Left colon (tissue), 2 donors: ENCODE results near the gene IFIT2. TPM values are rescaled to one million over a fixed set of nuclear protein-coding genes. Genes with fewer than 3 reads are reported as not detected.
"Not testable (repeated sequence)": the region's sequence is repeated elsewhere in the genome, so short reads cannot be mapped to it uniquely, and the experiment has no call there.

ENCODE experiments used
- ATAC-seq: fragments of 200-7000 bp; cut with Tn5 transposase; one replicate; pipeline ENCODE4 v1.9.1; 2020; ENCODE audit warnings: mild to moderate bottlenecking, moderate library complexity
- DNase-seq, 2 donors: peaks; one replicate each; pipeline ENCODE4 v3.0.0-alpha.2; 2020
- intact Hi-C, 2 donors: fragments of 100-400 bp; cut with DNase I in 1 of 2; cut with micrococcal nuclease in 1 of 2; formaldehyde crosslinking; loops; one replicate each; pipeline versions ENCODE4 v1.11.2 to v1.14.0; 2022; cut with DNase I, micrococcal nuclease
- total RNA-seq, 2 donors: library from RNA; stranded (reverse); fragmentation: NEBNext Ultra II Directional; extraction: Animal tissue kit (Norgen Biotek cat#: 25700); gene quantifications; one replicate each; pipeline ENCODE4 v1.2.1, GENCODE V29; 2021
- donor health status: DM: no; HTN: no; CAD: no.
- donor health status: DM: yes; HTN: yes; CAD: no.

The IFIT2 gene
- total RNA-seq, 2 donors from 2014 or later: 4.3 to 7.1 TPM

DNA sequence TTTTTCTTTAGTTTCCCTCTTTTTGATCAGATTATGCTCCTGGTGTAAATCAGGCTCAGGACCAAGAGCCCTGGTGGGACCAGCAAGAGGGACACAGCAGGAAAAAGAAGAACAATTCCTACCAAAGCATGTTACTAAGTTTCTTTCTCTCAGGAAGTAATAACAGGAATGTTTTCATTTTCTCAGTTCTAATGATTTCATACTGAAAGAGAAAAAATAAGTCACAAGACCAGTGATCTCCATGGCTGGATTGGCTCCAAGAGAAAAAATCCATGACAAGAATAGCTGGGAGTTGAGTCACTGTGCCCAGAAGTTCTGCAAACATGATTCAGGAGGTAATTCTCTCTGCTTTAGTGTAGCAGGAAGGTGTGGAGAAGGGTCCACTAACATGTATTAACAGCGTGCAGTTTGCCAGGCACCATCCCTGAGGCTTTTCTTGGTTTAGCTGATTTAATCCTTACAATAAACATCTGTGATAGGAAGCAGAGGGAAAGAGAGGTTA is 23.8 kb upstream of the IFIT2 start:
- ATAC-seq (peak; percentile 29), DNase-seq (no peak)
- intact Hi-C loops: no loop called here

DNA sequence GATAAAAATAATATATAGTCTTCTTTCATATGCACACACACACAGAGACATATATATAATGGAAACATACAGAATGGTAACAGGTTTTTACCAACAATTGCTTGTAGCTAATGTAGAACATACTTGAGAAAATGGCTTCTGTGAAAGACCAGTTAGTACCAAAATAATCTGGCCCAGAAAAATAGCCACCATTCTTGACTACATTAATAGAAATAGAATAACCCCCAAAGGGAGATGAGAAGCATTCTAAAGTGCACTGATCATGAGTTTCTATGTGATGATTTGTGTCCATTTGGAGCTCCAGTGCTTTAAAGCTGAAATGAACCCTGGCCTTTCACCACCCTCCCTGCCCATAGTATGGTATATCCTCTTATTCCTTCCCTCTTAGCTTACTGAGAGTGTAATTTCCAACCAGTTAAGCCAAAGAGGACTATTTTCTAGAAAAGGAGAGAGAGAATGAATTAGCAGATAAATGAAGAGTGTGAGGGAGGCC is 22.9 kb upstream of the IFIT2 start:
- ATAC-seq: no peak
- intact Hi-C loops: no loop called here
- DNase-seq: no peak

DNA sequence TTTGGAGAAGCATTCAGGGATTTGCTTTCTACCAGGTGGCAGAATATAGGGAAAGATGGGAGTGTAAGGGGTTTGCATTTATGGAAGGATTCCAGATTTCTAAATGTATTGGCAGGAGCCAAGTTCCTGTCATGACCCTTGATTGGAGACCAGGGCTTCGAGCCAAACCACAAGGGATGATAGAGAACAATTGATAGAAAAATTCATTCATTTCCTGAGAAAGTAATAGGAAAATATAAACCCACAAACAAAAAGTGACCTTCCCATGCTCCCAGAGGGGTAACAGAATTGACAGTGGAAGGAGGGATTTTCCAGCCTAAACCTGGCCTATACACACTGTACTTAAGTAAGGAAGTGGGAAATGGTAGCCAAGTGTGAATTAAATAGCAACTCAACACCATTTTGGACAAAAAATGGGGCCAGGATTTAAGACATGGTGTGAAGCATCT is 22.4 kb upstream of the IFIT2 start:
- no peak for ATAC-seq
- intact Hi-C loops: no loop called here
- DNase-seq: no peak

DNA sequence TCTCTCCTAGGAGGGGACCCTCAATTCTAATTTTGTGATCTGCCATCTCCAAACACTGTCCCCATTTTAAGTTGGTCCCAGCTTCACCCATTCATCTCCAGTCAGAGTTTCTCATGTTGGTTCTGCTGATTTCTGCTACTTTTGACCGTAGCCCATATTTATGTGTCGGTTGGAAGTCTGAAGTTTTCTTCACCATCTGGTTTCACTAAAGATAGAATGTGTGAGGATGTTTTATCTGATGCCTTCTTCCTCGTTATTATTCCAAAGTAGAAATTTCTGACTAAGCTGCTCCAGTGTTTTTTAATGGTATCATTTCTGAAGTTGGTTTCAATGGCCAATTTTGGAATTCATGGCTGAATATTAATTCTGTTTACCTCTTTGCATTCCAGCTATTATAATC is 21.3 kb upstream of the IFIT2 start:
- no peak for ATAC-seq
- intact Hi-C loops: no loop called here
- DNase-seq: no peak

DNA sequence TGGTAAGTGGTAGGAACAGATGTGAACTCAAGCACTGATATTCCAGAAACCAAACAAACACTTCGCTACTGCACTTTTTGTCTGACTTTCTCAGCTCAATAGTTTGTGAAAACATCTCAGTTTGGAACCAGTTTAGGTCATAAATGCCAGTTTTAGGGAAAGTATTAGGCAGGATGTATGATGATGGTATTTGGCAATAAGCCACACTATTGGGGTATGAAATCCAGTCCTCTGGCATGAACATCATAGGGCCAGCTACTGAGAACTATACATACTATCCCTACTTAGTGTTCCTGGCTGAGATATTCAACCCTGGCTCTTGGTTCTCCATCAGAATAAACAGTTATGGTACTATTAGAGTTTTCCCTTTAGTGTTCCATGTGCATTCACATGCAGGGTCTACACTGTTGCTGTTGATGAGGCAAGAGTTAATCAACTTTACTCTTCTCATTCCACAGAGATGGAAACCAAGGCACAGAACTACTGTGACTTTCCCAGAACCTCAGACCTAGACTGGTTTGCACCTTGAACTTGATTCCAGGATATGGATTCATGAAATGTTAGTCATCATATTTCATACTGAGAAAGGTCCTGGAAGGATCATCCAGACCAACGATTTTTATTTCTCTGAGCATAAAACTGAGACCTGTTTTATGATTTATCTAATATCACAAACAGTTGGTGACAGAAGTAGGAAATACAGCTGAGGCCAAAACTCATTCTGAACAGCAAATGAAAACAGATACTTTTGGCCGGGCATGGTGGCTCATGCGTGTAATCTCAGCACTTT is 20.0 kb upstream of the IFIT2 start:
- intact Hi-C loops: no loop called here
- DNase-seq: no peak
- peak; percentile 33 for ATAC-seq

DNA sequence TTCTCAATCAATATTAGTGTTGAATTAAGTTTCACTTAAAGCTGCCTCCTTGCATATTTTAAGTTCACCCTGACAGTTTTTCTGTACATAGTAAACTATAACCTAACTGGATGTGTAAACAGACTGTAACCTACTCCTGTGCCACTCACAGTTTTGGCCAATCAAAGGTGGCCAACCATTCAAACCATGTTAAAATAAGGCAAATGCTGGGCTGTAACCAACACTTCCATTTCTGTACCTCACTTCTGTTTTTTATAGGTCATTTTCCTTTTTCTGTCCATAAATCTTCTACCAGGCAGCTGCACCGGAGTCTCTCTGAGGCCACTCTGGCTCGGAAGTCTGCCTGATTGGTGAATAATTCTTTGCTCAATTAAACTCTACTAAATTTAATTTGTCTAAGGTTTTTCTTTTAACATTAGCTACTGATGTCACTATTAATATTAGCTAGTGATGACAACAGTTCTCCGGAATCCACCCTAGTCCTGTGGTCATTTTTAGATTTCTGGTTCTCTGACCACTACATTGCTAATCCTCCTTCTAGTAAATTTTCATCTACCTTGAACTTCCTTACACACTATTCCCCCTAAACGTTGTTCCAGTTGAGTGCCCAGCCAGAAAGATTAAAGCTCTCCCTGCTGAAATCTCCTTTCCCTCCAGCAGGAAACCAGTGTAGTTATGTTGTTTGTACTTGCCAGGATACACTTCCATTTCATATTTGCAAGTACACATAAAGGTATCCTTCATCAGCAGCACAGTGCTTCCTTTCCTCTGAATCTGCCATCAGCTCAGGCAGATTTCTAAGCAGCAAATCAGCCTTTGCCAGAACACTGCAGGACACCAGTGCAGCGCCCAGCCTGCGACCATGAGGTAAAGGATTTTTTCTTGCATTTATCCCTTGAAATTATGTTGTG is 18.6 kb upstream of the IFIT2 start:
- intact Hi-C loops: no loop called here
- ATAC-seq (no peak), DNase-seq (no peak)

DNA sequence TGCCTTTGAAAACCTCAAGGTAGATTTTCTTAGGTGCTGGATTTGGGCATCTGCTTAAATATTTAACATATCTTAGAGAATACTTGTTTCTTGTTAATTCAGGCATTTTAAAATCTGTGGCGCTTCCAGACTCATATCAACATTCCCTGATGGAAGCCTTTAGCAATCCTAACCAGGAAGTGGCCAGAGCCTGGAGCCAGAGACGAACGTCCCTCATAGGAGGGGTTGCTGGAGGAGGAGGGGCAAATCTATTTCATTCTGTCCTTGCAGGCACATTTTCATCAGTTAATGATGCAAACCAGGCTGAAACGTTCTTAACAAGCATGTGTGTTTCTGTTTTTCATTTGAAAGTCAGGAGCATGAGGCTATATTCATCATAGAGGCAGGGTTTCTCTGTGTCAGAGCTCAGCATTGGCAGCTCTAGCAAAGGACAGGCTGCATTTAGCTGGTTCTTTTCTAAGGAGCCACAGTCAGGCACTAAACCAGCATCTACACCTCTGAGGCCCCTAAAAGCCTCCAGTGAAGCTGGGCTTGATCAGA is 17.8 kb upstream of the IFIT2 start:
- intact Hi-C loops: no loop called here
- peak; percentile 61 for ATAC-seq

DNA sequence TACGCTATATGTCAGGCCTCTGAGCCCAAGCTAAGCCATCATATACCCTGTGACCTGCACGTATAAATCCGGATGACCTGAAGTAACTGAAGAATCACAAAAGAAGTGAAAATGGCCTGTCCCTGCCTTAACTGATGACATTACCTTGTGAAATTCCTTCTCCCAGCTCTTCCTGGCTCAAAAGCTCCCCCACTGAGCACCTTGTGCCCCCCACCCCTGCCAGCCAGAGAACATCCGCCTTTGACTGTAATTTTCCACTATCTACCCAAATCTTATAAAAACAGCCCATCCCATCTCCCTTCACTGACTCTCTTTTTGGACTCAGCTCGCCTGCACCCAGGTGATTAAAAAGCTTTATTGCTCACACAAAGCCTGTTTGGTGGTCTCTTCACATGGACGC is 17.1 kb upstream of the IFIT2 start:
- DNase-seq, ATAC-seq, intact Hi-C loops: not testable (repeated sequence)

More for the DNA sequence above, 17.8 kb upstream of the IFIT2 start:
- peak in 1 of 2 donors; percentile 52 for DNase-seq

DNA sequence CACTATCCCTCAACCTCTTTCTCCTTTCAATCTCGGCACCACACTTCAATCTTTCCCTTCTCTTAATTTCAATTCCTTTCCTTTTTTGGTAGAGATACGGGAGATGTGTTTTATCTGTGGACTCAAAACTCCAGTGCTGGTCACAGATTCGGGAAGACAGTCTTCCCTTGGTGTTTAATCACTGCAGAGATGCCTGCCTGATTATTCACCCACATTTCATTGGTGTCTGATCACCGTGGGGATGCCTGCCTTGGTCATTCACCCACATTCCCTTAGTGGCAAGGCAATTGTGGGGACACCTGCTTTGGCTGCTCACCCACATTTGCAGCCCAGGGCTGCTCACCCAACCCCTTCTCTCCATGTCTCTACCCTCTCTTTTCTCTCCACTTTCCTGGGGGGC is 16.5 kb upstream of the IFIT2 start:
- ATAC-seq, intact Hi-C loops, DNase-seq: not testable (repeated sequence)

DNA sequence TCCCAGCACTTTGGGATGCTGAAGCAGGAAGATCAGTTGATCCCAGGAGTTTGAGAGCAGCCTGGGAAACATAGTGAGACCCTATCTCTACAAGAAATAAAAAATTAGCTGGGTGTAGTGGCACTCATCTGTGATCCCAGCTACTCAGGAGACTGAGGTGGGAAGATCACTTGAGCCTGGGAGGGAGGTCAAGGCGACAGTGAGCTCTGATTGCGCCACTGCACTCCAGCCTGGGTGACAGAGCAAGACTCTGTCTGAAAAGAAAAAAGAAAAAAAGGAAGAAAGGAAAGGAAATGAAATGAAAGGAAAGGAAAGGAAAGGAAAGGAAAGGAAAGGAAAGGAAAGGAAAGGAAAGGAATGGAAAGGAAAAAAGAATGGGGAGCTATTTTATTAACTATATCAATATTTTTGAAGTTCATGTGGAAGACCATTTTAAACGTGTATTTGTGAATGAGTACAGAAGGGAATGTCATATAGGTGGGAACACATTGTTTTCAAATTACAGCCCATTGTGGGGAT is 7.1 kb upstream of the IFIT2 start:
- ATAC-seq: no peak
- no peak for DNase-seq
- intact Hi-C loops: no loop called here

DNA sequence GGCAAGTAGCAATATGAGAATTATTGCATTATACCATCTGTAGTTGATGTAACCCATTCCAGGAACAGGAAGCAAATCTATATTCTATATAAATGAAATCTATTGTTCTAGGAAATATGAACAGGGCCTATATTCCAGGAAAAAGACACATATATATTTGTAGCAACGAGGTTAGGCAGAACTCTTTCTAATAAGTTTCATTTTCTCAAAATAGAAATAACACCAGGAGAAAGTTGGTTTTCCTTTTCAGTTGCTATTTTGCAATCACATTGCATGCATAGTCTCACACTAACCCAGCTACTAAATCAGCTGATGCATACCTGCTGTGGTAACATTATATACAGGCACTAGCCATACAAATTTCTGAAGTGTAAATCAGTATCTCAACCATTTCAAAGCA is 6.2 kb upstream of the IFIT2 start:
- ATAC-seq (no peak), DNase-seq (no peak)
- intact Hi-C loops: no loop called here

DNA sequence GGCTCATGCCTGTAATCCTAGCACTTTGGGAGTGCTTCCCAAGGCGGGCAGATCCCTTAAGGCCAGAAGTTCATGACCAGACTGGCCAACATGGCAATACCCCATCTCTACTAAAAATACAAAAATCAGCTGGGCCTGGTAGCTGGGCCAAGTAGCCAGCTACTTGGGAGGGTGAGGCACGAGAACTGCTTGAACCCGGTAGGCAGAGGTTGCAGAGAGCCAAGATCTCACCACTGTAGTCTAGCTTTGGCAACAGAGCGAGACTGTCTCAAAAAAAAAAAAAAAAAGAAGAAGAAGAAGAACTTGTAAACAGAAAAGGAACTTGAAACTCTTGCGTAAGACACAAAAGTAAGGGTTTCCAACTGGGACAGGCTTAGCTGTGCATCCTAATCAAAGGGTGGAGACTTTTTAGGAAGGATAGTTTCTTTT is 5.6 kb upstream of the IFIT2 start:
- intact Hi-C loops: no loop called here
- DNase-seq: no peak
- no peak for ATAC-seq

DNA sequence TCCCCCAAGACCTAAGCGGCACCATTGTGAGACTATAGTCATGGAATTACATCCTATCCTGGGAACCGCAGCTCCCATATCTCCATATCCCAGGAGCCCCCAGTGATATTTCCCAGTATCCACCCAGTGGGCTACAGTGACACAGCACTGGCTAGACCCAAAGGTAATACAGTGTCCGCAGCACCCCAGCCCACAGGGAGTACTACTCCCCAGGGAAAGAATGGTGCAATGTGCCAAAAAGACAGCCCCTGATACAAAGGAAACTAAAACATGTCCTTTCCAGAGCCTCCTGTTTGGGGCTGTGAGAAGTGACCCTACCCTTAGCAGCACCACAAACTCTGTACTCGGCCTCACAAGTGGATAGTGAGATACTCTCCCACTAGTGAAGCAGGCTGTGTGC is 4.5 kb upstream of the IFIT2 start:
- DNase-seq (no peak), ATAC-seq (no peak)
- intact Hi-C loops: no loop called here

DNA sequence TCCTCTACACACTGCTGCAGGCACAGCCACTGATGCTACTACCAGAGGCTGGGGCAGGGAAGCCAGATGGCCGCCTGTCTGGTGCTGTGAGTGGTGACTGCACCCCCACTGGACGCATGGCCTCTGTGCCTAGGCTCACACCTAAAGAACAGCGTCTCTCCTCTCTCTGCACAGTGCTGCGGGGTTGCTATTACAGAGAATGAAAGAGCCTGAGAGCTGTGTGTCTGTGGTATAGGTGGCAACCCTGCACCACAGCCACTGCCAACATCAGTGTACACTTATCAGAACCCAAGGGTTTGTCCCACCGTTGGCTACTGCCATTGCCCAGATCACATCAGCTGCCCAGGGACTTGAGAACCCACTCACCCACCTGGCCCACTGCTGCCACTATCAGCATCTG is 4.1 kb upstream of the IFIT2 start:
- no peak for DNase-seq
- intact Hi-C loops: no loop called here
- no peak for ATAC-seq

DNA sequence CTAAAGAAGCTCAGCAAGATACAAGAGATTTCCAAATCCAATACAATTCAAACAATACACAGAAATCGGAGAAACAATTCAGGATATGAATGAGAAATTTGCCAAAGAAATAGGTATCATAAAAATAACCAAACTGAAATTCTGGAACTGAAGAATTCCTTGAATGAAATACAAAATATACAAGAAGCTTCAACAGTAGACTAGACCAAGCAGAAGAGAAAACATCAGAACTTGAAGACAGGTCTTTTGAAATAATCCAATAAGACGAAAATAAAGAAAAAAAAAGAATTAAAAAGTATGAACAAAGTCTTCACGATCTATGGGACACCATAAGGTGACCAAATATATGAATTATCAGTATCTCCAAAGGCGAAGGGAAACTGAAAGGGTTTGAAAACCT is 2.8 kb upstream of the IFIT2 start:
- intact Hi-C loops: no loop called here
- ATAC-seq: no peak
- no peak for DNase-seq

DNA sequence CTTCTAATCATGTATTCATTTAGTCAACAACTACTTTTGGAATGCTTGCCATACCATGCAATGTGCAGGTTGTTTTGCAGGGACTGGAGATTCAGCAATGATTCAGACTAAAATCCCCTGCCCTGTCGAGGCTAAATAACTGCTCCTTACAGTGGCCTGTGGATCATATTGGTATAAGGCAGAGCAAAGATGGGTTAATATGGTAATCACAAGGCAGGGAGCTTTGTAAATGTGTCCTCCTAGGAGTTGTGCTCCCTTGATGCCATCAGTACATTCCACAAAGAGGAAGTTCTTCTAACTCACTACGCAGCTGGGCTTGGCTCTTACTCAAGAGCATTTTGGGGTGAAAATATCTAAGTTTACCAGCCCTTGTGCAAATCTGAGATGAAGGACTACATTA is 614 bp upstream of the IFIT2 start:
- ATAC-seq: peak; percentile 65
- intact Hi-C loops: no loop called here
- no peak for DNase-seq

DNA sequence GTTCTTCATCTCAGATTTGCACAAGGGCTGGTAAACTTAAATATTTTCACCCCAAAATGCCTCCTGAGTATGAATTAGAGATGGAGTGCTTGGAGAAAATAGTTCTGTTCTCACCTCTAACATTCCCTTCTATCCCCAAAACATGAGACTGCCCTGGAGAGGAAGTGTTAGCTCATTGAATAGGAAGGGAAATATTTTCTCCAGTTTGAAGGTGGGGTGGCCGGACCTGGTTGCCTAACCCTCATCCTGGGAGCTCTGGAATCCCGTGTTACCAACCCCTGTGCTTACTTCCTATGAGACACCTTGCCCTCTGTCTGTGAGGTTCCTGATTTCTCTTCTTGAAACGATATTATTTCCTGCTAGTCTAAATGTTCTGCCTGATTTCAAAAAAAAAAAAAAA is 779 bp downstream of the IFIT2 start:
- DNase-seq (no peak), ATAC-seq (peak; percentile 33)
- intact Hi-C loops: no loop called here

DNA sequence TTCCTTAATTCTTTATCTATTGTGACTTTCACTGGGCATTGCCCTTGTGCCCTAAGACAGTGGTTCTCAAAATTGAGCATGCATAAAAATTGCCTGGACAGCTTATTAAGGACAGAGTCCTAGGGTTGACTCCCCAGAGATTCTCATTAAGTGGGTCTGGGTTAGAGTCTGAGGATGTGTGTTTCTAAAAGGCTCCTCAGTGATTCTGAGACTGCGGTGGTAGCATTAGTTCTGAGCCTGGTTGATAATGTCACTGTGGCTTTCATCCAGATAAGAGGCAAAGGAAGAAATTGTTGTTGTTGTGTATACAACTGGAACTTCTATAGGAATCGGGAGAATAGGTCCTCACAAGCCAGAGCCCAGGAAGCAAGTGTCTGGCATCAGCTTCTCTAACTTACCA is 1.3 kb downstream of the IFIT2 start:
- ATAC-seq (no peak), DNase-seq (no peak)
- intact Hi-C loops: no loop called here

DNA sequence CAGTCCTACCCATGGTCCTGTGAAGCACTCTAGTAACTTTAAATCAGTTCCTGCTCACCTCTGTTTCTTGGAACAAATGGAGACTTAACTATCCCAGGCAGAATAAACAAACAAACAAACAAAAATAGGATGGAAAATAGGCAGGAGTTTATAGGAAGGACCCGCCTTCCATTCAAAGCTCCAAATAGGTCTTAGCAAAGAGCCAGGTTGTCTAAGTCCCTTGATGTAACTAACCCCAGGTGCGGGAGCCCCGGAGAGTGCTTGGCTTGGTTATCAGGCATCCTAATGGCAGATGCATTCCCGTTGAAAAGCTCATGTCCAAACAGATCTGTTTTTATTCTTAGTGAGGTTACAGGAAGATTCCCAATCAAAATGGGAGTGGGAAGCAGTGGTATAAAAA is 2.2 kb downstream of the IFIT2 start:
- intact Hi-C loops: no loop called here
- ATAC-seq (no peak), DNase-seq (no peak)
